Prostate gland (tissue), 2 donors: ENCODE measurements around the gene SMYD3.

ENCODE experiments used
- POLR2A ChIP-seq: fragments of 450-650 bp; IDR thresholded peaks from one replicate; pipeline ENCODE4 v1.6.1; 2016; ENCODE audit warnings: antibody characterized with exemption, mild to moderate bottlenecking
- TF ChIP-seq, protein P1 (sequence below), 4 experiments: fragments of 200-600 bp in 2 of 4; fragments of 450-650 bp in 2 of 4; sonication (generic) in 2 of 4; IDR thresholded peaks; 1 replicate in 3 of 4; 2 replicates in 1 of 4; pipeline ENCODE4 v1.5.1; 2016 to 2019; ENCODE audit warnings: antibody characterized with exemption in 4 of 4, mild to moderate bottlenecking in 2 of 4, moderate library complexity in 2 of 4

DNA sequence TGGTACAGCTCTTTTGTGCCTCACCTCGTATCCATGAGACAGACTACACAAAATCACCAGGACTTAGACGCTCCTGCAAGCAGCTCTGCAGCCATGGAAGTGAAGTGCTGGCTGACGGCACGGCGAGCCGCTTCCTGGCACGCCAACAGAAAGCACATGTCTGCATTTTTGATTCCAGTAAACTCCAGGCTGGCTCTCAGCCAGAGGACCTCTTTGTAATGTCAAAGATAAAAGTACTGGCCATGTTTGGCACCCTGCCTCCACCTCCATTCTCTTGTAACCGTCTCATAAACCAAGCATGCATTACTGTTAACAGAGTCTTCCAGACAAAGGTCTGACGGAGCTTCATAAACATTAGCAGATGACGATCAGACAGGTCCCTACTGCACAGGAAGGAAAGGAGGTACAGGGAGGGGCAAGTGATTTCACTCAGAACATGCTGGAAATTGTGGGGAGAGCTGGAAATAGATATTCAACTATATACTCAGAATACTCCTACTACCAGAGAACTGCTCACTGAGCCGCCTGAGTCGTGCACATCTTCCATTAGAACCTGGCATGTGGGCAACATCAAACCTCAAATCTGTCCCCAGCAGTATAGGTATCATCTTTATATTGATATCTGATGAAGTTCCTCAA, 632.0 kb downstream of the SMYD3 start:
- TF ChIP-seq, protein P1, sequence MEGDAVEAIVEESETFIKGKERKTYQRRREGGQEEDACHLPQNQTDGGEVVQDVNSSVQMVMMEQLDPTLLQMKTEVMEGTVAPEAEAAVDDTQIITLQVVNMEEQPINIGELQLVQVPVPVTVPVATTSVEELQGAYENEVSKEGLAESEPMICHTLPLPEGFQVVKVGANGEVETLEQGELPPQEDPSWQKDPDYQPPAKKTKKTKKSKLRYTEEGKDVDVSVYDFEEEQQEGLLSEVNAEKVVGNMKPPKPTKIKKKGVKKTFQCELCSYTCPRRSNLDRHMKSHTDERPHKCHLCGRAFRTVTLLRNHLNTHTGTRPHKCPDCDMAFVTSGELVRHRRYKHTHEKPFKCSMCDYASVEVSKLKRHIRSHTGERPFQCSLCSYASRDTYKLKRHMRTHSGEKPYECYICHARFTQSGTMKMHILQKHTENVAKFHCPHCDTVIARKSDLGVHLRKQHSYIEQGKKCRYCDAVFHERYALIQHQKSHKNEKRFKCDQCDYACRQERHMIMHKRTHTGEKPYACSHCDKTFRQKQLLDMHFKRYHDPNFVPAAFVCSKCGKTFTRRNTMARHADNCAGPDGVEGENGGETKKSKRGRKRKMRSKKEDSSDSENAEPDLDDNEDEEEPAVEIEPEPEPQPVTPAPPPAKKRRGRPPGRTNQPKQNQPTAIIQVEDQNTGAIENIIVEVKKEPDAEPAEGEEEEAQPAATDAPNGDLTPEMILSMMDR (IDR thresholded peaks at IDR 0.05) = no peak
- no peak for TF ChIP-seq POLR2A
